ENCODE measurements around the gene IGHMBP2.

Gene IGHMBP2

GRCh38 chr11:68890490-68891231, 13.0 kb upstream of the IGHMBP2 start:
- no peak for TF ChIP-seq FOXM1 (IDR thresholded peaks at IDR 0.05; ENCODE audit: borderline replicate concordance, low read depth)
- no peak for TF ChIP-seq USF1 (IDR thresholded peaks at IDR 0.05)
- TF ChIP-seq YY1 (IDR thresholded peaks at IDR 0.05; ENCODE audit: low read depth): no peak
- TF ChIP-seq CEBPB (IDR thresholded peaks at IDR 0.05): no peak
- TF ChIP-seq TEAD4 (IDR thresholded peaks at IDR 0.05): no peak
- no peak for TF ChIP-seq TCF12 (IDR thresholded peaks at IDR 0.05; ENCODE audit: low read depth)
- TF ChIP-seq RAD21 (IDR thresholded peaks at IDR 0.05; ENCODE audit: low read depth): no peak
- TF ChIP-seq REST (IDR thresholded peaks at IDR 0.05; ENCODE audit: low read depth): no peak
- TF ChIP-seq TAF1 (IDR thresholded peaks at IDR 0.05; ENCODE audit: low read depth): no peak
- no peak for TF ChIP-seq MAX (IDR thresholded peaks at IDR 0.05)
- TF ChIP-seq EGR1 (IDR thresholded peaks at IDR 0.05): no peak
- TF ChIP-seq EP300 (IDR thresholded peaks at IDR 0.05; ENCODE audit: borderline replicate concordance): no peak
- no peak for TF ChIP-seq NFIC (IDR thresholded peaks at IDR 0.05)
- no peak for TF ChIP-seq ZBTB7A (IDR thresholded peaks at IDR 0.05; ENCODE audit: low read depth)
- no peak for TF ChIP-seq CREB1 (IDR thresholded peaks at IDR 0.05; ENCODE audit: low read depth)

GRCh38 chr11:68891351-68891948, 12.2 kb upstream of the IGHMBP2 start:
- TF ChIP-seq CREB1 (IDR thresholded peaks at IDR 0.05; ENCODE audit: low read depth): no peak
- TF ChIP-seq FOXM1 (IDR thresholded peaks at IDR 0.05; ENCODE audit: borderline replicate concordance, low read depth): no peak
- no peak for TF ChIP-seq NFIC (IDR thresholded peaks at IDR 0.05)

GRCh38 chr11:68892576-68892975, 11.1 kb upstream of the IGHMBP2 start:
- TF ChIP-seq TCF12 (IDR thresholded peaks at IDR 0.05; ENCODE audit: low read depth): no peak
- no peak for TF ChIP-seq RAD21 (IDR thresholded peaks at IDR 0.05; ENCODE audit: low read depth)
- TF ChIP-seq YY1 (IDR thresholded peaks at IDR 0.05; ENCODE audit: low read depth): no peak
- no peak for TF ChIP-seq FOXM1 (IDR thresholded peaks at IDR 0.05; ENCODE audit: borderline replicate concordance, low read depth)
- no peak for TF ChIP-seq CEBPB (IDR thresholded peaks at IDR 0.05)
- TF ChIP-seq USF1 (IDR thresholded peaks at IDR 0.05): no peak
- no peak for TF ChIP-seq TEAD4 (IDR thresholded peaks at IDR 0.05)
- TF ChIP-seq EP300 (IDR thresholded peaks at IDR 0.05; ENCODE audit: borderline replicate concordance): no peak
- TF ChIP-seq CREB1 (IDR thresholded peaks at IDR 0.05; ENCODE audit: low read depth): no peak
- TF ChIP-seq EGR1 (IDR thresholded peaks at IDR 0.05): no peak
- TF ChIP-seq TAF1 (IDR thresholded peaks at IDR 0.05; ENCODE audit: low read depth): no peak
- TF ChIP-seq REST (IDR thresholded peaks at IDR 0.05; ENCODE audit: low read depth): no peak
- no peak for TF ChIP-seq MAX (IDR thresholded peaks at IDR 0.05)
- TF ChIP-seq ZBTB7A (IDR thresholded peaks at IDR 0.05; ENCODE audit: low read depth): no peak
- TF ChIP-seq NFIC (IDR thresholded peaks at IDR 0.05): no peak

- no peak for TF ChIP-seq EGR1 (IDR thresholded peaks at IDR 0.05)
- TF ChIP-seq NFIC (IDR thresholded peaks at IDR 0.05): no peak
- TF ChIP-seq FOXM1 (IDR thresholded peaks at IDR 0.05; ENCODE audit: borderline replicate concordance, low read depth): no peak
- TF ChIP-seq MAX (IDR thresholded peaks at IDR 0.05): no peak
- no peak for TF ChIP-seq ZBTB7A (IDR thresholded peaks at IDR 0.05; ENCODE audit: low read depth)
- TF ChIP-seq TCF12 (IDR thresholded peaks at IDR 0.05; ENCODE audit: low read depth): no peak
- TF ChIP-seq CEBPB (IDR thresholded peaks at IDR 0.05): no peak
- TF ChIP-seq TAF1 (IDR thresholded peaks at IDR 0.05; ENCODE audit: low read depth): no peak
- TF ChIP-seq YY1 (IDR thresholded peaks at IDR 0.05; ENCODE audit: low read depth): no peak
- TF ChIP-seq REST (IDR thresholded peaks at IDR 0.05; ENCODE audit: low read depth): no peak
- TF ChIP-seq CREB1 (IDR thresholded peaks at IDR 0.05; ENCODE audit: low read depth): no peak
- TF ChIP-seq TEAD4 (IDR thresholded peaks at IDR 0.05): no peak
These were observed 10.4 kb upstream of the IGHMBP2 start for GRCh38 chr11:68893282-68893681.

All from Ishikawa (cell line).